SK-N-SH treated with all-trans-retinoic acid at 6 μM for 48 hours (cell line): ENCODE measurements around the gene RPL36A.
A peak's percentile ranks its signal among the peaks of the same experiment; 100 is the strongest.

Experiments used
- ATAC-seq: fragments of 200-7000 bp; cut with Tn5 transposase; 3 replicates; pipeline ENCODE4 v1.9.1; 2020; ENCODE audit warnings: mild to moderate bottlenecking, moderate library complexity
- ARNTL ChIP-seq: fragments of 450-650 bp; formaldehyde crosslinking; IDR thresholded peaks from 2 replicates; pipeline ENCODE4 v1.5.0; 2020; ENCODE audit warnings: low read depth, mild to moderate bottlenecking, moderate library complexity, borderline replicate concordance
- BACH2 ChIP-seq: fragments of 250-450 bp; sonication (Bioruptor Pico); IDR thresholded peaks from 2 replicates; pipeline ENCODE4 v1.9.0; 2021; ENCODE audit warnings: mild to moderate bottlenecking, borderline replicate concordance
- CREB5 ChIP-seq: fragments of 250-450 bp; sonication (Bioruptor Pico); IDR thresholded peaks from 2 replicates; pipeline ENCODE4 v1.5.1; 2020; ENCODE audit warnings: low read depth, mild to moderate bottlenecking, moderate library complexity
- CSRNP3 ChIP-seq: fragments of 250-450 bp; sonication (Bioruptor Pico); IDR thresholded peaks from 2 replicates; pipeline ENCODE4 v1.5.1; 2021; ENCODE audit warnings: mild to moderate bottlenecking, moderate library complexity
- GLIS3 ChIP-seq: fragments of 250-450 bp; sonication (Bioruptor Pico); IDR thresholded peaks from 2 replicates; pipeline ENCODE4 v1.5.0; 2020; ENCODE audit warnings: mild to moderate bottlenecking, moderate library complexity
- ISL1 ChIP-seq: fragments of 250-450 bp; sonication (Bioruptor Pico); IDR thresholded peaks from 2 replicates; pipeline ENCODE4 v2.1.2; 2022; ENCODE audit warnings: mild to moderate bottlenecking, moderate library complexity
- OSR1 ChIP-seq: fragments of 250-450 bp; sonication (Bioruptor Pico); IDR thresholded peaks from 2 replicates; pipeline ENCODE4 v1.8.0; 2022; ENCODE audit warnings: moderate library complexity, mild to moderate bottlenecking, inconsistent platforms
- PATZ1 ChIP-seq: fragments of 250-450 bp; sonication (Bioruptor Pico); IDR thresholded peaks from 2 replicates; pipeline ENCODE4 v1.8.0; 2020; ENCODE audit warnings: mild to moderate bottlenecking, moderate library complexity, borderline replicate concordance
- PPARA ChIP-seq: fragments of 250-450 bp; sonication (Bioruptor Pico); IDR thresholded peaks from 2 replicates; pipeline ENCODE4 v1.5.0; 2020; ENCODE audit warnings: mild to moderate bottlenecking, borderline replicate concordance
- SNAI2 ChIP-seq: fragments of 250-450 bp; sonication (Bioruptor Pico); IDR thresholded peaks from 2 replicates; pipeline ENCODE4 v1.5.0; 2020; ENCODE audit warnings: mild to moderate bottlenecking, moderate library complexity
- TCF4 ChIP-seq: fragments of 250-450 bp; sonication (Bioruptor Pico); IDR thresholded peaks from 2 replicates; pipeline ENCODE4 v1.8.0; 2021; ENCODE audit warnings: mild to moderate bottlenecking, moderate library complexity, borderline replicate concordance
- TSHZ2 ChIP-seq: fragments of 250-450 bp; sonication (Bioruptor Pico); IDR thresholded peaks from 2 replicates; pipeline ENCODE4 v1.5.0; 2020; ENCODE audit warnings: mild to moderate bottlenecking, moderate library complexity
- ZC3H10 ChIP-seq: fragments of 250-450 bp; sonication (Bioruptor Pico); IDR thresholded peaks from 2 replicates; pipeline ENCODE4 v1.5.1; 2021; ENCODE audit warnings: mild to moderate bottlenecking, moderate library complexity
- ZFP3 ChIP-seq: fragments of 250-450 bp; sonication (Bioruptor Pico); IDR thresholded peaks from 2 replicates; pipeline ENCODE4 v1.5.0; 2020; ENCODE audit warnings: mild to moderate bottlenecking, moderate library complexity
- ZNF565 ChIP-seq: fragments of 450-650 bp; formaldehyde crosslinking; conservative IDR thresholded peaks from 2 replicates; pipeline ENCODE4 v1.5.0; 2020; ENCODE audit warnings: low read depth, mild to moderate bottlenecking, moderate library complexity
- ZNF70 ChIP-seq: fragments of 450-650 bp; formaldehyde crosslinking; IDR thresholded peaks from 2 replicates; pipeline ENCODE4 v1.5.0; 2020; ENCODE audit warnings: mild to moderate bottlenecking, moderate library complexity
- ZNF8 ChIP-seq: fragments of 450-650 bp; formaldehyde crosslinking; IDR thresholded peaks from 2 replicates; pipeline ENCODE4 v1.5.0; 2020; ENCODE audit warnings: mild to moderate bottlenecking, moderate library complexity

Gene RPL36A

GRCh38 chrX:101410461-101410860 is 19.6 kb downstream of the RPL36A start (continued):
- TF ChIP-seq CREB5 (CRISPR knock-in tag) (no peak), GLIS3 (CRISPR knock-in tag) (no peak), ARNTL (CRISPR knock-in tag) (no peak), ZNF70 (CRISPR knock-in tag) (no peak)
- TF ChIP-seq, all 23 proteins: peak for 0

GRCh38 chrX:101411984-101412383 is 21.2 kb downstream of the RPL36A start:
- ATAC-seq: no peak
- no peak for TF ChIP-seq ZNF565 (CRISPR knock-in tag)

- TF ChIP-seq PATZ1 (CRISPR knock-in tag) (no peak), CSRNP3 (CRISPR knock-in tag) (no peak), ARNTL (CRISPR knock-in tag) (no peak), BACH2 (CRISPR knock-in tag) (no peak), PPARA (CRISPR knock-in tag) (no peak), ZNF565 (CRISPR knock-in tag) (no peak), OSR1 (CRISPR knock-in tag) (no peak), ZNF8 (CRISPR knock-in tag) (no peak), SNAI2 (CRISPR knock-in tag) (no peak), ISL1 (no peak)
- peak; percentile 75 for ATAC-seq
Measured at GRCh38 chrX:101415180-101416145, 24.7 kb downstream of the RPL36A start.

GRCh38 chrX:101416691-101417090 is 25.9 kb downstream of the RPL36A start:
- TF ChIP-seq TSHZ2 (CRISPR knock-in tag) (no peak), CREB5 (CRISPR knock-in tag) (no peak), OSR1 (CRISPR knock-in tag) (no peak), BACH2 (CRISPR knock-in tag) (no peak), ZFP3 (CRISPR knock-in tag) (no peak), TCF4 (CRISPR knock-in tag) (no peak), ZC3H10 (CRISPR knock-in tag) (no peak)
- no peak for ATAC-seq
